Gastrocnemius medialis (tissue), 4 donors: ENCODE results near the gene HSPG2. TPM values are rescaled to one million over a fixed set of nuclear protein-coding genes. Genes with fewer than 3 reads are reported as not detected.
"Not testable (repeated sequence)": the region's sequence is repeated elsewhere in the genome, so short reads cannot be mapped to it uniquely, and the experiment has no call there.

Experiments
- ATAC-seq, 2 donors: fragments of 150-250 bp; one replicate each; pipeline ENCODE4 v1.9.1; 2016
- DNase-seq, 2 donors: peaks; one replicate each; pipeline ENCODE4 v3.0.0-alpha.2; 2019
- H3K27ac ChIP-seq, 4 donors: fragments of 200-600 bp; sonication (generic); 1 replicate in 1 of 4; 2 replicates in 3 of 4; pipeline ENCODE4 v1.5.1; 2016 to 2018; ENCODE audit warnings: mild to moderate bottlenecking in 2 of 4, moderate library complexity in 1 of 4
- H3K27me3 ChIP-seq, 3 donors: fragments of 200-600 bp; sonication (generic) in 2 of 3; 1 replicate in 1 of 3; 2 replicates in 2 of 3; pipeline versions ENCODE4 v1.5.1 to v1.6.0; 2016 to 2019; ENCODE audit warnings: mild to moderate bottlenecking in 1 of 3, moderate library complexity in 1 of 3
- H3K36me3 ChIP-seq, 2 donors: fragments of 200-600 bp; sonication (generic) in 1 of 2; one replicate each; pipeline ENCODE4 v1.5.1; 2017 to 2018
- H3K4me1 ChIP-seq, 2 donors: fragments of 200-600 bp; sonication (generic) in 1 of 2; one replicate each; pipeline ENCODE4 v1.5.1; 2016 to 2017; ENCODE audit warnings: mild to moderate bottlenecking in 2 of 2
- H3K4me3 ChIP-seq, 4 donors: fragments of 200-600 bp; sonication (generic) in 3 of 4; 1 replicate in 1 of 4; 2 replicates in 3 of 4; pipeline ENCODE4 v1.5.1; 2016 to 2019; ENCODE audit warnings: mild to moderate bottlenecking in 2 of 4
- H3K9me3 ChIP-seq, 3 donors: fragments of 200-600 bp; sonication (generic) in 2 of 3; 1 replicate in 1 of 3; 2 replicates in 2 of 3; pipeline ENCODE4 v1.5.1; 2016 to 2019
- POLR2A ChIP-seq, 2 donors: fragments of 450-650 bp; IDR thresholded peaks; one replicate each; pipeline ENCODE4 v1.6.1; 2017; ENCODE audit warnings: antibody characterized with exemption in 2 of 2, mild to moderate bottlenecking in 2 of 2, moderate library complexity in 2 of 2
- in situ Hi-C, 4 donors: fragments of 200-750 bp; cut with MboI; loops; one replicate each; pipeline versions ENCODE4 v1.15.0 to v1.8.0; 2017; ENCODE audit warnings: low sequenced_read_pairs in 4 of 4
- intact Hi-C: fragments of 100-400 bp; cut with DNase I; formaldehyde crosslinking; loops from one replicate; pipeline ENCODE4 v1.15.1; 2023; ENCODE audit warnings: low total_unique reads
- total RNA-seq, 4 donors: library from RNA; depleted of rRNA; stranded (reverse); fragments of >200 nt; gene quantifications; one replicate each; pipeline versions ENCODE4 v1.1.0 to v1.2.3, GENCODE V29; 2016
- TF ChIP-seq, protein P1 (sequence below), 5 experiments: fragments of 450-650 bp in 3 of 5; fragments of 200-600 bp in 2 of 5; sonication (generic) in 2 of 5; IDR thresholded peaks in 4 of 5; conservative IDR thresholded peaks in 1 of 5; 1 replicate in 4 of 5; 2 replicates in 1 of 5; pipeline ENCODE4 v1.5.1; 2016 to 2019; ENCODE audit warnings: antibody characterized with exemption in 5 of 5, mild to moderate bottlenecking in 3 of 5, moderate library complexity in 3 of 5

Gene HSPG2
- total RNA-seq, 4 donors from 2014 or later, result 68.9 to 108 (median 83.5) TPM

DNA sequence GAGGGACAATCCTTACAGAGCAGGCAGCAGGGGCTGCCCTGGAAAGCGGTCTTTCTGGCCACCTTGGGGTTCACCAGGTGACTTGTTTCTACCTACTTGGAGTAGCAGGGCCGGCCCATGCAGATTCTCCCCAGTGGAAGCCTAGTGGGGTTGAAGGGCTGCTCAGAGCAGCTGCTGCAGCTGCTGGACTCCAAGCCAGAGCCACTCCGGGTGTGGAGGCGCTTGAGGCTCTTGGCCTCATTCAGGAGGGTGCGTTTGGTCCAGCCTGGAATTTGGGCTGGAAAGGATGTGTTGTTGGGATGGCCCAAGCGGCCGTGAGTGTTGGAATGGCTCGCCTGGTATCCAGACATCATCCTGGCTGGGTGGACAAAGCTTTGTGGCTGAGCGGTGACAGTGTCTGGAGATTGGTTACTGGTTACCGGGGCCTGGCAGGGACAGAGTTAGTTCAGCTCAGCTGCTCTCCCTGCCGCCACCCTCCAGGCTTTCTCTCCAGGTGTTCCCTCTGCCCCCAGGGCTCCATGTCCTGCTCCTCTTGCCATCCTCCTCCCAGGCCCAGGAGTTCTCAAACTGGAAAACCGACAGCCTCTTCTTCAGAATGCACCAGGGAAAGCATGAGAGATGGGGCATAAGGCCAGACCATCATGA, 14.2 kb upstream of the HSPG2 start:
- Histone ChIP-seq H3K4me1 (peaks cover 7 to 14% of the 10 kb centered on the region in 2 donors), H3K27ac (no peak overlapping the region), H3K4me3 (no peak overlapping the region), H3K36me3 (no peaks in the 10 kb centered on the region), H3K27me3 (no peaks in the 10 kb centered on the region), H3K9me3 (no peaks in the 10 kb centered on the region)
- no peak for TF ChIP-seq POLR2A (IDR thresholded peaks at IDR 0.05)
- TF ChIP-seq, protein P1, sequence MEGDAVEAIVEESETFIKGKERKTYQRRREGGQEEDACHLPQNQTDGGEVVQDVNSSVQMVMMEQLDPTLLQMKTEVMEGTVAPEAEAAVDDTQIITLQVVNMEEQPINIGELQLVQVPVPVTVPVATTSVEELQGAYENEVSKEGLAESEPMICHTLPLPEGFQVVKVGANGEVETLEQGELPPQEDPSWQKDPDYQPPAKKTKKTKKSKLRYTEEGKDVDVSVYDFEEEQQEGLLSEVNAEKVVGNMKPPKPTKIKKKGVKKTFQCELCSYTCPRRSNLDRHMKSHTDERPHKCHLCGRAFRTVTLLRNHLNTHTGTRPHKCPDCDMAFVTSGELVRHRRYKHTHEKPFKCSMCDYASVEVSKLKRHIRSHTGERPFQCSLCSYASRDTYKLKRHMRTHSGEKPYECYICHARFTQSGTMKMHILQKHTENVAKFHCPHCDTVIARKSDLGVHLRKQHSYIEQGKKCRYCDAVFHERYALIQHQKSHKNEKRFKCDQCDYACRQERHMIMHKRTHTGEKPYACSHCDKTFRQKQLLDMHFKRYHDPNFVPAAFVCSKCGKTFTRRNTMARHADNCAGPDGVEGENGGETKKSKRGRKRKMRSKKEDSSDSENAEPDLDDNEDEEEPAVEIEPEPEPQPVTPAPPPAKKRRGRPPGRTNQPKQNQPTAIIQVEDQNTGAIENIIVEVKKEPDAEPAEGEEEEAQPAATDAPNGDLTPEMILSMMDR (IDR thresholded peaks at IDR 0.05 in 4 of 5, conservative IDR thresholded peaks at IDR 0.05 in 1 of 5), result no peak
- DNase-seq, result no peak
- ATAC-seq, result no peak
- in situ Hi-C loops, result loop anchor here in 2 of 4 donors (25.0 kb wide), 2 partner anchors 89 to 189 kb away; no protein-coding TSS in a partner anchor
- intact Hi-C loops, result no loop called here

DNA sequence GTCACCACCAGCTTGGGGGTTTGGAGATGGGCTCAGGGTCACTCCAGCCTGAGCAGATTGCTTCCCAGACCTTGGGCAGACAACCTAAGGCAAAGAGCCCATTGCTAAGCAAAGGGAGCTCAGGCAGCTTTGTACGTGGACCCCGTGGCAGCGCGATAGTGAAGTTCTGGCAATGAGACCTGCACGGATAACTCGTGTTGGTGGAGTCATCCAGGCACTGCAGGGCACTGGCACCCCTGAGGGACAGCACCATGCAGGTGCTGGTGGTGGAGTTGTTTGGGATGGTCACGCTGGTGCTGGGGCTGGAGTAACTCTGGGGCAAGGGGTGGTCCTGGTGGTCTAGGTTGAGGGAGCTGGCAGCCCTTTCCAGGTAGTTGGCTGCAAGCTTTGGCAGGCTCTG, 13.6 kb upstream of the HSPG2 start:
- DNase-seq (no peak), ATAC-seq (no peak)
- no peaks in the 10 kb centered on the region for H3K9me3 ChIP-seq
- intact Hi-C loops (no loop called here), in situ Hi-C loops (loop anchor here in 2 of 4 donors (25.0 kb wide), 2 partner anchors 88 to 188 kb away; no protein-coding TSS in a partner anchor)
- TF ChIP-seq, protein P1 (IDR thresholded peaks at IDR 0.05 in 4 of 5, conservative IDR thresholded peaks at IDR 0.05 in 1 of 5), result no peak
- TF ChIP-seq POLR2A (IDR thresholded peaks at IDR 0.05), result no peak
- H3K27me3 ChIP-seq, result no peaks in the 10 kb centered on the region
- no peak overlapping the region for H3K27ac ChIP-seq
- peaks cover under 1 to 11% of the 10 kb centered on the region in 2 donors for H3K4me1 ChIP-seq
- no peaks in the 10 kb centered on the region for H3K36me3 ChIP-seq
- no peak overlapping the region for H3K4me3 ChIP-seq

DNA sequence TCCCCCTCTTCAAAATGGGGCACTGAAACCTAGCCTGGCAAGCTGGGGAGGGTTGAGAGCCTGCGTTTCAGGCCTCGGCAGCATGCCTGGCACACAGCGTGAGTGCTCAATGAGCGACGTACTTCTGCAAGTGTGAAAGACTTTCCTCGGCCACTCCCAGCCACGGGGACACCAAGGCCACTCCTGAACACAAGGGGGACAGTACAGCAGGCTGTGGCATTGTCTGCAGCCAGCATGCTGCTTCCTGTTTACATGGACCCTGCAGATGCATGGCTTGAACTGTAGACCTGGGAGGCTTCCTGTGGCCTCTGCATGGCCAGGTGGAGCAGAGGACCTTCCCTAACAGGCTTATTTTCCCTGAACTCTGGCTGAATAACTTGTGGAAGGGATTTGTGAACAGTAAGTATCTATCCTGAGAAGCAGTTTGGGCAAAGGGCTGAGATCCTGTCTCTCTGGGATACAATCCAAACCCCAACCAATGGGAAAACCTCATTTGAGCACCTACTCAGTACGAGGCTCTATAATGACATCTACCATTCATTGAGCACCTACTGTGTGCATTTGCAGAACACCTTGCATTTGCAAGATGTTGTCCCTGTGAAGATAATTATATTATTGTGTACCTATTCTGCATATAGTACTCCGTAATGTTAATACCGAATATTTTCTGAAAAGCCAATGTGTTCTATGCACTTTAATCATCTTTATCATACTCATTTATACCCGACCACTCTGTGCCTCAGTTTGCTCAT, 9.9 kb upstream of the HSPG2 start:
- H3K4me1 ChIP-seq, result peaks cover 4 to 23% of the 10 kb centered on the region in 2 donors
- H3K27me3 ChIP-seq, result no peaks in the 10 kb centered on the region
- peak; percentile 18 to 27 for ATAC-seq
- TF ChIP-seq, protein P1 (IDR thresholded peaks at IDR 0.05 in 4 of 5, conservative IDR thresholded peaks at IDR 0.05 in 1 of 5), result peak in 1 of 5 experiments; percentile 21
- no peak for TF ChIP-seq POLR2A (IDR thresholded peaks at IDR 0.05)
- intact Hi-C loops, result no loop called here
- in situ Hi-C loops, result no loop called here
- DNase-seq, result no peak
- H3K9me3 ChIP-seq, result no peaks in the 10 kb centered on the region
- no peaks in the 10 kb centered on the region for H3K36me3 ChIP-seq
- no peak overlapping the region for H3K4me3 ChIP-seq
- H3K27ac ChIP-seq, result peak overlapping the region in 1 of 4 donors; percentile 36

DNA sequence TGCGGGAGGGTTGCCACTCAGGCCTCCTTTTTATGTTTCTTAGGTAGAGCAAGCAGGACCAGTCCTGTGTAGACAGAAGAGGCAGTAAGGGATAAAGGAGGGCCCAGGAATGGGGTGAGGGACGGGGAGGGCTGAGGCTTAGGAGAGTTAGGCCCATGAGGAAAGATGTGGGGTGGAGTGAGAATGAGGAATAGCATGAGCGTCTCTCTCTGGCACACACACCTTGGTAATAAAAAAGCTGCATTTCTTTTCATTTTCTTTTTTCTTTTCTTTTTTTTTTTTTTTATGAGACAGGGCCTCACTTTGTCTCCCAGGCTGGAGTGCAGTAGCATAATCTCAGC, 7.6 kb upstream of the HSPG2 start:
- Histone ChIP-seq H3K27me3 (no peaks in the 10 kb centered on the region), H3K36me3 (no peaks in the 10 kb centered on the region), H3K27ac (peak overlapping the region in 1 of 4 donors; percentile 28), H3K9me3 (no peaks in the 10 kb centered on the region), H3K4me3 (no peak overlapping the region), H3K4me1 (peaks cover 8 to 42% of the 10 kb centered on the region in 2 donors)
- ATAC-seq, result no peak
- intact Hi-C loops, result no loop called here
- no peak for DNase-seq
- in situ Hi-C loops, result no loop called here
- no peak for TF ChIP-seq POLR2A (IDR thresholded peaks at IDR 0.05)
- TF ChIP-seq, protein P1 (IDR thresholded peaks at IDR 0.05 in 4 of 5, conservative IDR thresholded peaks at IDR 0.05 in 1 of 5), result no peak

DNA sequence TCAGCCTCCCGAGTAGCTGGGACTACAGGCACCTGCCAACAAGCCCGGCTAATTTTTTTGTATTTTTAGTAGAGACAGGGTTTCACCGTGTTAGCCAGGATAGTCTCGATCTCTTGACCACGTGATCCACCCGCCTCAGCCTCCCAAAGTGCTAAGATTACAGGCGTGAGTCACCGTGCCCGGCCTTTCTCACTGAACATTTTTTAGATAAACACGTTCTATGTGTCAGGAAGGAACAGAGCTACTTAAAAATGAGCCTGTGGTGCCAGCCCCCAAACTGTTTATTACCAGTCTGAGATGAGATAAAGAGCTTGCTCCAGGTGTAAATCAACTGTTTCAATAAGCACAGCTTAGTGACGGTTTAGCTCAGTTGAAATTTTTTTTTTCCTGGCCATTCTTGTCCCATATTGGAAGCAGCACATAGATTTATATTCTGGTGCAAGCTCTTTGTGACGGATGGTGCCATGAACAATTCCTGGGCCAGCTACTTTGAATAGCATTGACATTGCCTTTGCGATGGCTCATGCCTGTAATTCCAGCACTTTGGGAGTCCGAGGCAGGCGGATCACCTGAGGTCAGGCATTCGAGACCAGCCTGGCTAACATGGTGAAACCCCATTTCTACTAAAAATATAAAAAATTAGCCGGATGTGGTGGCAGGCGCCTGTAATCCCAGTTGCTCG, 6.0 kb upstream of the HSPG2 start:
- H3K4me3 ChIP-seq, H3K9me3 ChIP-seq, intact Hi-C loops, in situ Hi-C loops, H3K36me3 ChIP-seq, H3K27me3 ChIP-seq: not testable (repeated sequence)
- Histone ChIP-seq H3K27ac (peak overlapping the region in 3 of 4 donors; percentile 16 to 69 (median 47)), H3K4me1 (peaks cover 23 to 58% of the 10 kb centered on the region in 2 donors)
- ATAC-seq (peak in 1 of 2 donors; percentile 32), DNase-seq (peak in 1 of 2 donors; percentile 48)
